ENCODE results near the gene NRXN3.

The NRXN3 gene

DNA sequence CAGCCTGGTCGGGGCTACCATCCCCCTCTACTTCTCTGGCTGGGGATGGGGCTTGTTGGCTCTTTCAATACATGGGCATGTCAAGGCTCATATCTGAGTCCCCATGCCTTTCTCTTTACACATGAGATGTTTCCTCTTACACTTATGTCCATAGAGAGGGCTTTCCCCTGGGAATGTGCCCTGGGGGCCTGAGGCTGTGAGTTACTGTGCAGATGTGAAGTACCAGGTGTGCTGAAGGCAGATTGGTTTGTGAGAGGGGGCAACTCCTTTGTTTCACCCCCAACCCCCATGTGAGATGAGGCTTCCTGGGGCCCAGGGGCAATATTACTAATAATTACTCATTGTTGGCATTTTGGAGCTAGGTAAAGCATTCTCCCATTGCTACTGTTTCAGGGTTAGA lies 32.8 kb downstream of the NRXN3 start:
- Mint-ChIP-seq H3K9me3 (no peaks in the 10 kb centered on the region), H3K27me3 (ENCODE audit: low read depth, poor library complexity) (peaks cover 22% of the 10 kb centered on the region), H3K36me3 (ENCODE audit: low read depth) (no peaks in the 10 kb centered on the region), H3K4me3 (no peak overlapping the region), H3K4me1 (no peaks in the 10 kb centered on the region), H3K27ac (peak overlapping the region; percentile 52)
- no peak for DNase-seq
- no peak for TF ChIP-seq CTCF (IDR thresholded peaks at IDR 0.05)

GRCh38 chr14:78207414-78207813 lies 37.2 kb downstream of the NRXN3 start:
- no peak for DNase-seq
- no peak overlapping the region for H3K4me3 Mint-ChIP-seq
- H3K9me3 Mint-ChIP-seq: peaks cover 20% of the 10 kb centered on the region
- no peak overlapping the region for H3K27ac Mint-ChIP-seq
- TF ChIP-seq CTCF (IDR thresholded peaks at IDR 0.05): no peak
- H3K4me1 Mint-ChIP-seq: no peaks in the 10 kb centered on the region
- H3K27me3 Mint-ChIP-seq (ENCODE audit: low read depth, poor library complexity): peaks cover 16% of the 10 kb centered on the region
- H3K36me3 Mint-ChIP-seq (ENCODE audit: low read depth): peaks cover 6% of the 10 kb centered on the region

DNA sequence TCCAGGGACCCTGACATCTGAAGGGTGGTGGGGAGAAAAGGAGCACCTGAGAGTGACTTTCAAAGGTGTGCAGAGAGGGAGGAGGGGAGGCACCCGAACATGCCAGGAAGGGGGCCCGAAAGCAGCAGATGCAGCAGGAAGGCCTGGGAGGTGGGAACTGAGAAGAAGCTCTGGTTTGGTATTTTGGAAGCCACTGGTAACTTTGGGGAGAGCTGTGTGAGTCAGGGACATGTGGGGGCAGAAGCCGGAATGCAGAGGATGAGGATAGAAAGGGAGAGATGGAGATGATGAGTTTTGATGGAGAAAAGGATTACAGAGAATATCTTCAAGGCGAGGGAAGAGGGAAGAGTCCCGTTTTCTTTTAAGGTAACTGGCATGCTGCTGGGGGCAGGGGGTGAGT lies 50.1 kb downstream of the NRXN3 start:
- no peaks in the 10 kb centered on the region for H3K36me3 Mint-ChIP-seq (ENCODE audit: low read depth)
- H3K4me3 Mint-ChIP-seq: no peak overlapping the region
- TF ChIP-seq CTCF (IDR thresholded peaks at IDR 0.05): no peak
- DNase-seq: no peak
- H3K9me3 Mint-ChIP-seq: no peaks in the 10 kb centered on the region
- peaks cover 4% of the 10 kb centered on the region for H3K4me1 Mint-ChIP-seq
- peaks cover 2% of the 10 kb centered on the region for H3K27me3 Mint-ChIP-seq (ENCODE audit: low read depth, poor library complexity)
- no peak overlapping the region for H3K27ac Mint-ChIP-seq

GRCh38 chr14:78222746-78223145 lies 52.6 kb downstream of the NRXN3 start:
- Mint-ChIP-seq H3K4me1 (no peaks in the 10 kb centered on the region), H3K27ac (no peak overlapping the region), H3K9me3 (peaks cover 4% of the 10 kb centered on the region), H3K4me3 (no peak overlapping the region), H3K27me3 (ENCODE audit: low read depth, poor library complexity) (no peaks in the 10 kb centered on the region), H3K36me3 (ENCODE audit: low read depth) (no peaks in the 10 kb centered on the region)
- no peak for TF ChIP-seq CTCF (IDR thresholded peaks at IDR 0.05)
- no peak for DNase-seq

DNA sequence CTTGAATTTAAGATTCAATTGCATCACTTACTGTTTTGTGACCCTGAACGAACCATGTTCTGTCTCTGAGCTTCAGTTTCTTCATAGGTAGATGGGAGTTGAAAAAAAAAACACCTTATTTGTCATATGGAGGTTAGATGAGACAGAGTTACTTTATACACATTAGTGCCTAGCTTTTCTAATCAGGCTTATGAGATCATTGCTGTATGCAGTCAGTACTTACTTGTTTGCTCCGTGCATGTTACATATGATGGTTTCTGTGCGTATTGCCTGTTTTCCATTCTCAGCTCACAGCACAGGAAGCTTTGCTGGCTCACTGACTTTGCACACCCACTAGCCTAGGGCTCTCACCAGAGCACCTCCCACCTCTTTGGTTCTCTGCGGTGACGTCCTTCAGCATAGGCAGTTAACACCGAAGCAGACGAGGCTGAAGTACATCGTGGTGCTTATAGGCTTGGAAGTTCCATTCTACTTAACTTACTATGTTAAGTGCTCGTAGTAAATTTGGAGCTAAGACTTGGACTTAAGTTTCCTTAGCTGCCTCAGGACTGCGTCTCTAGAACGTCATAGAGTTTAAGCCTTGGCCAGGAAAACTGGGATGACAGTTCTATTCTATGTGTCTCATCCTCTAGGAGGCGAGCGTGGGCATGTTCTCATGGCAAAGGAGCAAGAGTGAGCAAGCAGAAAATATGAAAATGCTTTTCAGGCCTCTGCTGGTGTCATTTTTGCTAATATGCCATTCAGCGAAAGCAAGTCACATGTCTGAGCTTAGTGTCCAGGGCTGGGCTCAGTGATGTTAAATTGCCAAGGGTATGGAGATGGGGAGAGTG lies 57.3 kb downstream of the NRXN3 start:
- no peak for DNase-seq
- Mint-ChIP-seq H3K27ac (no peak overlapping the region), H3K27me3 (ENCODE audit: low read depth, poor library complexity) (peaks cover 21% of the 10 kb centered on the region), H3K36me3 (ENCODE audit: low read depth) (no peaks in the 10 kb centered on the region), H3K9me3 (peaks cover 4% of the 10 kb centered on the region), H3K4me1 (peaks cover 3% of the 10 kb centered on the region), H3K4me3 (no peak overlapping the region)
- no peak for TF ChIP-seq CTCF (IDR thresholded peaks at IDR 0.05)

Measured in nephron progenitor cell (in vitro differentiated cells).